Germinal center (tissue), 1 donor: Measurements from ENCODE around the gene TRMT44.

Experiments used
- DNase-seq: peaks from one replicate; pipeline ENCODE4 v3.0.0; 2012; ENCODE audit warnings: mixed read lengths, low spot score

Gene TRMT44

GRCh38 chr4:8434251-8435073, 6.1 kb upstream of the TRMT44 start:
- no peak for DNase-seq

GRCh38 chr4:8435656-8436121, 4.9 kb upstream of the TRMT44 start:
- peak; percentile 41 for DNase-seq

GRCh38 chr4:8437281-8437680, 3.3 kb upstream of the TRMT44 start:
- no peak for DNase-seq

GRCh38 chr4:8438743-8439142, 1.8 kb upstream of the TRMT44 start:
- no peak for DNase-seq

GRCh38 chr4:8439168-8439567, 1.4 kb upstream of the TRMT44 start:
- no peak for DNase-seq

- peak; percentile 9 for DNase-seq
Measured at GRCh38 chr4:8439914-8440491, 574 bp upstream of the TRMT44 start.

- no peak for DNase-seq
Measured at GRCh38 chr4:8441499-8442091, 1.0 kb downstream of the TRMT44 start.

GRCh38 chr4:8442596-8443358, 2.2 kb downstream of the TRMT44 start:
- DNase-seq, result no peak

GRCh38 chr4:8443801-8444200, 3.2 kb downstream of the TRMT44 start:
- no peak for DNase-seq

- no peak for DNase-seq
Measured at GRCh38 chr4:8446122-8446521, 5.5 kb downstream of the TRMT44 start.

GRCh38 chr4:8451440-8452182, 11.0 kb downstream of the TRMT44 start:
- DNase-seq, result no peak

GRCh38 chr4:8453957-8454356, 13.4 kb downstream of the TRMT44 start:
- no peak for DNase-seq

GRCh38 chr4:8457646-8458252, 17.2 kb downstream of the TRMT44 start:
- DNase-seq, result no peak

GRCh38 chr4:8459867-8460445, 19.4 kb downstream of the TRMT44 start:
- DNase-seq, result no peak

- DNase-seq, result no peak
Measured at GRCh38 chr4:8461086-8461485, 20.5 kb downstream of the TRMT44 start.

- DNase-seq, result no peak
Measured at GRCh38 chr4:8461616-8462015, 21.0 kb downstream of the TRMT44 start.

- no peak for DNase-seq
Measured at GRCh38 chr4:8463811-8464210, 23.2 kb downstream of the TRMT44 start.

GRCh38 chr4:8464381-8464780, 23.8 kb downstream of the TRMT44 start:
- no peak for DNase-seq

GRCh38 chr4:8465615-8466611, 25.3 kb downstream of the TRMT44 start:
- no peak for DNase-seq

- DNase-seq, result no peak
Measured at GRCh38 chr4:8467016-8467415, 26.4 kb downstream of the TRMT44 start.
